ENCODE results near the gene APOD.

Gene APOD

DNA sequence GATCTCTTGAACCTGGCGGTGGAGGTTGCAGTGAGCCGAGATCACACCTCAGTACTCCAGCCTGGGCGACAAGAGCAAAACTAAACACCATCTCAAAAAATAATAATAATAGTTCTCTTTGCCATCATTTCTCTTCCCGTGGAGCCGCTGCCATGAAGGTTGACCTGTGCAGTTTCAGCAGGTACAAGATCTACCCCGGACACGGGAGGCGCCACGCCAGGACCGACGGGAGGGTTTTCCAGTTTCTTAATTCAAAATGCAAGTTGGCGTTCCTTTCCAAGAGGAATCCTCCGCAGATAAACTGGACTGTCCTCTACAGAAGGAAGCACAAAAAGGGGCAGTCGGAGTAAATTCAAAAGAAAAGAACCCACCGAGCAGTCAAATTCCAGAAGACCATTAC is 29.3 kb downstream of the APOD start:
- H3K9ac ChIP-seq (ENCODE audit: low read depth in 1 of 2, low read length in 2 of 2), result no peak overlapping the region
- no peaks in the 10 kb centered on the region for H3K27me3 ChIP-seq (ENCODE audit: control insufficient read depth in 1 of 2, insufficient read depth in 2 of 2, low read length in 2 of 2)
- no peaks in the 10 kb centered on the region for H3K36me3 ChIP-seq (ENCODE audit: control insufficient read depth in 1 of 2, insufficient read depth in 2 of 2, low read length in 2 of 2)
- no peaks in the 10 kb centered on the region for H3K9me3 ChIP-seq (ENCODE audit: control insufficient read depth in 1 of 2, low read length in 2 of 2)
- H3K4me1 ChIP-seq (ENCODE audit: control insufficient read depth in 1 of 2, insufficient read depth in 2 of 2, low read length in 2 of 2), result peaks cover 25 to 42% of the 10 kb centered on the region in 2 donors
- H3K27ac ChIP-seq (ENCODE audit: low read depth, low read length), result no peak overlapping the region
- no peak overlapping the region for H3K4me3 ChIP-seq (ENCODE audit: low read depth in 1 of 2, low read length in 2 of 2)

DNA sequence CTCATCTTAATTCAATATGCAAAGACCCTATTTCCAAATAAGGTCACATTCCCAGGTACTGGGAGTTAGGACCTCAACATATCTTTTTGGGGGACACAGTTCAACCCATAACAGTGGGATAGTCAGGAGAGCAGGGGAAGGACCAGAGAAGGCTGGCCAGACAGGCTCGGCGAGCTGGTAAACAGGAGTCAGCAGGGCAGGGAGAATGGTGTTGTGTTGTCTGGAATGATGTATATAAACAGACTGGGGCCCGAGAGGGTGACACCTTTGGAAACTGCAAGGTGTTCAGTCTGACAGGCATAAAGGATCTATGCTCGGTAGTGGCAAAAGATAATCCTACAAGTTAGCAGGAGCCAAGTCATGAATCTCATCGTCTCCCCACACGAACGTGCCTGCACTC is 30.5 kb downstream of the APOD start:
- H3K4me3 ChIP-seq (ENCODE audit: low read depth in 1 of 2, low read length in 2 of 2), result no peak overlapping the region
- peaks cover 36 to 43% of the 10 kb centered on the region in 2 donors for H3K4me1 ChIP-seq (ENCODE audit: control insufficient read depth in 1 of 2, insufficient read depth in 2 of 2, low read length in 2 of 2)
- no peaks in the 10 kb centered on the region for H3K9me3 ChIP-seq (ENCODE audit: control insufficient read depth in 1 of 2, low read length in 2 of 2)
- no peak overlapping the region for H3K9ac ChIP-seq (ENCODE audit: low read depth in 1 of 2, low read length in 2 of 2)
- H3K36me3 ChIP-seq (ENCODE audit: control insufficient read depth in 1 of 2, insufficient read depth in 2 of 2, low read length in 2 of 2), result no peaks in the 10 kb centered on the region
- H3K27ac ChIP-seq (ENCODE audit: low read depth, low read length), result no peak overlapping the region
- H3K27me3 ChIP-seq (ENCODE audit: control insufficient read depth in 1 of 2, insufficient read depth in 2 of 2, low read length in 2 of 2), result no peaks in the 10 kb centered on the region

DNA sequence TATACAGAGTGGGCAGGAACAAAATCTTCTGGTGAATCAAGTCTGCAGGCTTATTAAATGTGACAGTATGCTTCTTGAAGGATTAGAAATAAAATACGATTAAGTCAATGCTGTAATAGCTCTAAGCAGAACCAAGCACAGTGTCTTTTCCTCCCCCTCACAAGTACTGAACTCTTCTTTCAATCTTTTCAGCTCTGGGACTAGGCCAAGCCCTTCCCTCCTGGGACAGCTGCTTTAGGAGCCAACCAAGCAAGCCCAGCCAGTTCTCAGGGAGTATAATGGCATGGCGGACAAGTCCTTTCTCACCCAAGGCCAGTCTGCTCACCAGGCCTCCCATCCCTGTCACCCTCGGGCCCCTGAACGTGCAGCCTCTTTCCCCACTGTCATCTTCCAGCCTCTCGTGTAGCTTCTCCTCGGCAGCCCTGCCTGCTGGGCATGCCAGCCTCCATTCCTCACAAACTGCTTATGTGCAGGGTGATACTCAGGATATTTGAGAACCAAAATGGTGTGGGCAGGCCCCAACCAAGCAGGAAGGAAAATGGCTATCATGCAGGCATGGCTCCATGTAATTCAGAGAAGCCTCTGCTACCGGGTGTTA is 32.3 kb downstream of the APOD start:
- no peak overlapping the region for H3K9ac ChIP-seq (ENCODE audit: low read depth in 1 of 2, low read length in 2 of 2)
- H3K27me3 ChIP-seq (ENCODE audit: control insufficient read depth in 1 of 2, insufficient read depth in 2 of 2, low read length in 2 of 2), result no peaks in the 10 kb centered on the region

DNA sequence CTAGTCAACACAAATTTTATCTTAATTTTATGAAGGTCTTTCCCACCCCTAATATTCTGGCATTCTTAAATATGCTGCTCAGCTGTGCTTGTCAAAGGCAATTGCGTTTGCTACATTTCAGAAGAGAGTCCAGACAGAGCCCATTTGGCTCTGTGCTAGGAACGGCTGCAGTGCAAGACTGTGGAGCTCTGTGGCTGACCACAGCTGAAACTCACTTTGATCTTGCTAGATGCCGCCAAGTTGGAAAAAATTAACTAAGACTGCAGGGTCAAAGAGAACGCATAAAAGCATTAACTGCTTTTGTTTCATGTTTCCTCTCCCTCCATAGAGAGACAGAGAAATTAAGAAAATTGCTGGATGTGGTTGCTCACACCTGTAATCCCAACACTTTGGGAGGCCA is 33.0 kb downstream of the APOD start:
- Histone ChIP-seq H3K4me3 (ENCODE audit: low read depth in 1 of 2, low read length in 2 of 2) (peak overlapping the region in 1 of 2 donors; percentile 8), H3K9me3 (ENCODE audit: control insufficient read depth in 1 of 2, low read length in 2 of 2) (no peaks in the 10 kb centered on the region), H3K9ac (ENCODE audit: low read depth in 1 of 2, low read length in 2 of 2) (peak overlapping the region in 1 of 2 donors; percentile 33), H3K36me3 (ENCODE audit: control insufficient read depth in 1 of 2, insufficient read depth in 2 of 2, low read length in 2 of 2) (no peaks in the 10 kb centered on the region), H3K27me3 (ENCODE audit: control insufficient read depth in 1 of 2, insufficient read depth in 2 of 2, low read length in 2 of 2) (no peaks in the 10 kb centered on the region), H3K27ac (ENCODE audit: low read depth, low read length) (peak overlapping the region; percentile 22), H3K4me1 (ENCODE audit: control insufficient read depth in 1 of 2, insufficient read depth in 2 of 2, low read length in 2 of 2) (peaks cover 53 to 54% of the 10 kb centered on the region in 2 donors)

More for the DNA sequence above, 32.3 kb downstream of the APOD start:
- Histone ChIP-seq H3K4me1 (ENCODE audit: control insufficient read depth in 1 of 2, insufficient read depth in 2 of 2, low read length in 2 of 2) (peaks cover 46 to 48% of the 10 kb centered on the region in 2 donors), H3K4me3 (ENCODE audit: low read depth in 1 of 2, low read length in 2 of 2) (no peak overlapping the region), H3K9me3 (ENCODE audit: control insufficient read depth in 1 of 2, low read length in 2 of 2) (no peaks in the 10 kb centered on the region), H3K27ac (ENCODE audit: low read depth, low read length) (no peak overlapping the region), H3K36me3 (ENCODE audit: control insufficient read depth in 1 of 2, insufficient read depth in 2 of 2, low read length in 2 of 2) (no peaks in the 10 kb centered on the region)

DNA sequence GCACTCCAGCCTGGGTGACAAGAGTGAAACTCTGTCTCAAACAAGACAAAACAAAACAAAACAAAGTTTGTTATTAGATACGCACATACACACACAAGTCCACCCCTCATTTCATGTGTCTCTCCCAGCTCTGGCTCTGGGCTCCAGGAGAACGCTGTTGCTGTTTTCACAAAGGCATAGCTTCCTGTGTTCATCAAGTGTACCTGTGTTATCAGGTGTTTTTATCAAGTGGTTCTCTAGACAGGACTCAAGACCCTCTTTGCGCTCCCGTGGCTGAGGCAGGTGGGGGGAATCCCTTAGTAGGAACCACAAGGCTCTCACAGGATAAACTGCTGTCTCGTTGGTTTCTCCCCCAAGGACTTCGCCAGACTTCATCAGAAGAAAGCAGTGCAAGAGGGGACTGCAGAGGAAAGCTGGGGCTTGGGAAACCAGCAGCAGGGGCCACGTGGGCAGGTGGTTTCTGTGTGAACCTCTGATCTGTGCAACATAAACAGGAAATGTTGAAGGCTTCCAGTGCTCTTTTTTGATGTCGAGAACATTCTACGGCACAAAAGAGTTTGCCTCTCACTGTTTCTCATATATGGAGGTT is 33.7 kb downstream of the APOD start:
- H3K36me3 ChIP-seq (ENCODE audit: control insufficient read depth in 1 of 2, insufficient read depth in 2 of 2, low read length in 2 of 2), result no peaks in the 10 kb centered on the region
- no peak overlapping the region for H3K9ac ChIP-seq (ENCODE audit: low read depth in 1 of 2, low read length in 2 of 2)
- H3K4me3 ChIP-seq (ENCODE audit: low read depth in 1 of 2, low read length in 2 of 2), result peak overlapping the region in 1 of 2 donors; percentile 54
- no peak overlapping the region for H3K27ac ChIP-seq (ENCODE audit: low read depth, low read length)
- H3K27me3 ChIP-seq (ENCODE audit: control insufficient read depth in 1 of 2, insufficient read depth in 2 of 2, low read length in 2 of 2), result no peaks in the 10 kb centered on the region
- H3K9me3 ChIP-seq (ENCODE audit: control insufficient read depth in 1 of 2, low read length in 2 of 2), result no peaks in the 10 kb centered on the region
- H3K4me1 ChIP-seq (ENCODE audit: control insufficient read depth in 1 of 2, insufficient read depth in 2 of 2, low read length in 2 of 2), result peaks cover 57% of the 10 kb centered on the region in 2 donors

DNA sequence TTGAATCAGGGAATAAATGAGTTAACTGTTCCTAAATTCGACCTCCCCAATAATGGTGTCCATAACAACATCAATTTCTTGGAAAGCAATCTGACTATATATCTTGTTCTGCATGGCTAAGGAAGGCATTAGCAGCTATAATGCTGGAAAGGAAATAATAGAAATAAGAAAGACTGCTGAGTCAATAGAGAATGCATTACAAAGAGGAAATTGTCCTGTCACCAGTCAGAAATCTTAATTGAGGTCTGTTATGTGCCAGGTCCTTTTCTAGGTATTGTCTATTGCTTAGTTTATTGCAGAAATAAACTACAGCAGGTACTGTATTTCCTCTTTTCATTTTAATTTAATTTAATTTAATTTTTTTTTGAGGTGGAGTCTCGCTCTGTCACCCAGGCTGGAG is 34.8 kb downstream of the APOD start:
- peak overlapping the region; percentile 11 to 20 for H3K4me3 ChIP-seq (ENCODE audit: low read depth in 1 of 2, low read length in 2 of 2)
- H3K27ac ChIP-seq (ENCODE audit: low read depth, low read length), result no peak overlapping the region
- H3K27me3 ChIP-seq (ENCODE audit: control insufficient read depth in 1 of 2, insufficient read depth in 2 of 2, low read length in 2 of 2), result no peaks in the 10 kb centered on the region
- H3K36me3 ChIP-seq (ENCODE audit: control insufficient read depth in 1 of 2, insufficient read depth in 2 of 2, low read length in 2 of 2), result no peaks in the 10 kb centered on the region
- H3K4me1 ChIP-seq (ENCODE audit: control insufficient read depth in 1 of 2, insufficient read depth in 2 of 2, low read length in 2 of 2), result peaks cover 66 to 68% of the 10 kb centered on the region in 2 donors
- H3K9me3 ChIP-seq (ENCODE audit: control insufficient read depth in 1 of 2, low read length in 2 of 2), result no peaks in the 10 kb centered on the region
- no peak overlapping the region for H3K9ac ChIP-seq (ENCODE audit: low read depth in 1 of 2, low read length in 2 of 2)

DNA sequence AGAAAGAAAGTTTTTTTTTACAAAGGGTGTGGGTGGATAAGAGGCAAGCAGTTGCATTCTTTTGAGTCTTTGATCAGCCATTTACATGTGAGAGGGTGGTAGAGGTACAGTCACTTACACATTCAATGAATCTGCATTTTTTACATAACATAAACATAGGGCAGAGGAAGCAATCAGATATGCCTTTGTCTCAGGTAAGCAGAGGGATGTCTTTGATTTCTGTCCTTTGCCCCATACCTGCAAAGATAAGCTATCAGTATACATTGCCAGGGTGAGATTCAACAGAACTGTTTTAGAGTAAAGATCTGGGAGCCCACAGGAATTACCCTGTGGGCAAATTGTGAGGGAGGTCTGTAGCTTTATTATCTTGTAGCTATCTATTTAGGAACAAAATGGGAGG is 35.2 kb downstream of the APOD start:
- H3K4me3 ChIP-seq (ENCODE audit: low read depth in 1 of 2, low read length in 2 of 2), result peak overlapping the region; percentile 11 to 20
- no peak overlapping the region for H3K9ac ChIP-seq (ENCODE audit: low read depth in 1 of 2, low read length in 2 of 2)
- no peak overlapping the region for H3K27ac ChIP-seq (ENCODE audit: low read depth, low read length)
- H3K36me3 ChIP-seq (ENCODE audit: control insufficient read depth in 1 of 2, insufficient read depth in 2 of 2, low read length in 2 of 2), result no peaks in the 10 kb centered on the region
- peaks cover 70% of the 10 kb centered on the region in 2 donors for H3K4me1 ChIP-seq (ENCODE audit: control insufficient read depth in 1 of 2, insufficient read depth in 2 of 2, low read length in 2 of 2)
- H3K9me3 ChIP-seq (ENCODE audit: control insufficient read depth in 1 of 2, low read length in 2 of 2), result no peaks in the 10 kb centered on the region
- no peaks in the 10 kb centered on the region for H3K27me3 ChIP-seq (ENCODE audit: control insufficient read depth in 1 of 2, insufficient read depth in 2 of 2, low read length in 2 of 2)

DNA sequence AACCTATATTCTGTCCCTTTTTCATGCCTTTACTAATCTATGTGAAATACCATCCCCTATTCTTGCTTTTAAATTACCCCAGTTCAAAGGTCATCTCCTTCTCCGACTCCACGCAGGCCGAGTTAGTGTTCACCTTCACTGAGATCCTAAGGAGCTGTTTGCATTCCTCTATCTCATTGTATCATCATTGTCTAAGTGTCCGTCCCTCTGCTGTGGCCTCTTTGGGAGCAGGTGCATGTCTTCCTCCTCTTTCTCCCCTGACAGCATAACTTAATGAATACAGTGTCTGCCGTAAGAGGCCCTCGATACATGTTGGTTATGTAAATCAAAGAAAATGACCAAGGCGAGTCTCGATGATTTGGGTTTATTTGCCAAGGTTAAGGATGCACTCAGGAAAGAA is 35.7 kb downstream of the APOD start:
- H3K27ac ChIP-seq (ENCODE audit: low read depth, low read length), result no peak overlapping the region
- H3K4me1 ChIP-seq (ENCODE audit: control insufficient read depth in 1 of 2, insufficient read depth in 2 of 2, low read length in 2 of 2), result peaks cover 70% of the 10 kb centered on the region in 2 donors
- no peaks in the 10 kb centered on the region for H3K27me3 ChIP-seq (ENCODE audit: control insufficient read depth in 1 of 2, insufficient read depth in 2 of 2, low read length in 2 of 2)
- H3K36me3 ChIP-seq (ENCODE audit: control insufficient read depth in 1 of 2, insufficient read depth in 2 of 2, low read length in 2 of 2), result no peaks in the 10 kb centered on the region
- H3K4me3 ChIP-seq (ENCODE audit: low read depth in 1 of 2, low read length in 2 of 2), result peak overlapping the region; percentile 11 to 20
- no peaks in the 10 kb centered on the region for H3K9me3 ChIP-seq (ENCODE audit: control insufficient read depth in 1 of 2, low read length in 2 of 2)
- peak overlapping the region in 1 of 2 donors; percentile 22 for H3K9ac ChIP-seq (ENCODE audit: low read depth in 1 of 2, low read length in 2 of 2)

DNA sequence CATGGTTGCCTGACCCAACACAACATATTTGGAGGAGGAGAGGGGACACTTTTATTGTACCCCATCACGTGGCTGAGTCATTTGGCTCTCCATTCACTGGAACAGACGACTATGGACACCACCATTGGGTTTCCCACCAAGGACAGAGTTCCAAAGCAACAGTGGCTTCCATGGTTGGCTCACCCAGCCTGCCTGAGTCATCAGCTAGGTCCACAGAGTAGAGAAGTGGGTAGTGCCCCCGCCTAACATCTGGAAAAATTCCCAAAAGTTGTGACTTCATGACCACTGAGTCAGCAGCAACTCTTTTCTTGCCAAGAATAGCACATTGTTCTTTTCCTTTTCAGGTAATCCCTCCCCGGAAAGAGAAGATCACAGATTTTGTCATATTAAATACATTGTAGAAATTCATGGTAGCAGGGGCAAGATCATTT is 37.6 kb downstream of the APOD start:
- Histone ChIP-seq H3K4me3 (ENCODE audit: low read depth in 1 of 2, low read length in 2 of 2) (peak overlapping the region; percentile 19 to 44), H3K9me3 (ENCODE audit: control insufficient read depth in 1 of 2, low read length in 2 of 2) (no peaks in the 10 kb centered on the region), H3K27me3 (ENCODE audit: control insufficient read depth in 1 of 2, insufficient read depth in 2 of 2, low read length in 2 of 2) (no peaks in the 10 kb centered on the region), H3K36me3 (ENCODE audit: control insufficient read depth in 1 of 2, insufficient read depth in 2 of 2, low read length in 2 of 2) (no peaks in the 10 kb centered on the region), H3K27ac (ENCODE audit: low read depth, low read length) (peak overlapping the region; percentile 1), H3K4me1 (ENCODE audit: control insufficient read depth in 1 of 2, insufficient read depth in 2 of 2, low read length in 2 of 2) (peaks cover 68 to 70% of the 10 kb centered on the region in 2 donors), H3K9ac (ENCODE audit: low read depth in 1 of 2, low read length in 2 of 2) (no peak overlapping the region)

DNA sequence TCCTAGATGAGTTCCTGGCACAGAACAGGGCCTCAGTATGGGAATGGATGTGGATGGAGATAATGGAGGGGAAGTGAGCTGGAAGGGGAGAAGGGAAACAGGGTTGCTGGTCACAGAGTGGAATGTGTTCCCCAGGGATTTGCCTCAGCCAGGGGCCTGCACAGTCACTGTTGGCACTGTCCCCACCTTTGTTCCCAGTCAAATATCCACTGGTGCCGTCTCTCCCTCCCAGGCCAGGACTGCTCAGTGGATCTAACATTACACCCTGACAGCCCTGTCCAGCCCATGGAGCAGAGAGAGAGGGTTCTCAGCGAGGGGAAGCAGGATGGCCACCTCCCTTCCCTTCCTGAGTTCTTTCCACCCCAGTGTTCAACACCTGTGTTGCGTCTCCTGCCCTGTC is 39.1 kb downstream of the APOD start:
- Histone ChIP-seq H3K4me3 (ENCODE audit: low read depth in 1 of 2, low read length in 2 of 2) (no peak overlapping the region), H3K36me3 (ENCODE audit: control insufficient read depth in 1 of 2, insufficient read depth in 2 of 2, low read length in 2 of 2) (peaks cover 0 to 3% of the 10 kb centered on the region in 2 donors), H3K4me1 (ENCODE audit: control insufficient read depth in 1 of 2, insufficient read depth in 2 of 2, low read length in 2 of 2) (peaks cover 68 to 69% of the 10 kb centered on the region in 2 donors), H3K9ac (ENCODE audit: low read depth in 1 of 2, low read length in 2 of 2) (no peak overlapping the region), H3K27ac (ENCODE audit: low read depth, low read length) (no peak overlapping the region), H3K27me3 (ENCODE audit: control insufficient read depth in 1 of 2, insufficient read depth in 2 of 2, low read length in 2 of 2) (no peaks in the 10 kb centered on the region), H3K9me3 (ENCODE audit: control insufficient read depth in 1 of 2, low read length in 2 of 2) (no peaks in the 10 kb centered on the region)

Data from duodenal mucosa (tissue), 2 donors.